ENCODE data around the gene PLCB3.

DNA sequence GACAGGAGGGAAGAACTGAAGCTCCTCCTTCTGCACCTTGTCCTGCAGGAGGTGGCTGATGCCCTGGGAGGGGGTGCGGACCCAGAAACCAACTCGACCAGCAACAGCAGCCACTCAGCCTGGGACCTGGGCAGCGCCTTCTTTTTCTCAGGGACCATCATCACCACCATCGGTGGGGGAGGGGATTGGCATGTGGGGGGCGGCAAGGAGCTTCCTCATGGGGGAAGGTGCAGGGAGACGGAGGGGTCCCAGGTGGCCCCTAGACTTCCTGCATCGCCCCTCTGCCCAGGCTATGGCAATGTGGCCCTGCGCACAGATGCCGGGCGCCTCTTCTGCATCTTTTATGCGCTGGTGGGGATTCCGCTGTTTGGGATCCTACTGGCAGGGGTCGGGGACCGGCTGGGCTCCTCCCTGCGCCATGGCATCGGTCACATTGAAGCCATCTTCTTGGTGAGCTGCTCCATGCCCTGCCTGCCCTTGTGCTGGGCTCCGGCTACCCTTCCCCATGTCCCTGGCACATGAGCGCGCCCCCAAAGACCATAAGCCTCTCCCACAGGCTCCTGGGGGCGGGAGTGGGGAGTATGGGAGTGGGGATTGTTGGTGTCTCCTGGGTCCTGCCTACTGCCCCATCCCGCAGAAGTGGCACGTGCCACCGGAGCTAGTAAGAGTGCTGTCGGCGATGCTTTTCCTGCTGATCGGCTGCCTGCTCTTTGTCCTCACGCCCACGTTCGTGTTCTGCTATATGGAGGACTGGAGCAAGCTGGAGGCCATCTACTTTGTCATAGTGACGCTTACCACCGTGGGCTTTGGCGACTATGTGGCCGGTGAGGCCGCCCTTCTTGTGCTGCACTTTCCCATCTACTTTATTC is 45.7 kb downstream of the PLCB3 start:
- no peak for TF ChIP-seq SP1 (IDR thresholded peaks at IDR 0.05)
- TF ChIP-seq NFRKB (IDR thresholded peaks at IDR 0.05): no peak
- TF ChIP-seq FOXA1 (IDR thresholded peaks at IDR 0.05): no peak
- TF ChIP-seq FOXM1 (IDR thresholded peaks at IDR 0.05; ENCODE audit: borderline replicate concordance): no peak
- TF ChIP-seq, protein P1, sequence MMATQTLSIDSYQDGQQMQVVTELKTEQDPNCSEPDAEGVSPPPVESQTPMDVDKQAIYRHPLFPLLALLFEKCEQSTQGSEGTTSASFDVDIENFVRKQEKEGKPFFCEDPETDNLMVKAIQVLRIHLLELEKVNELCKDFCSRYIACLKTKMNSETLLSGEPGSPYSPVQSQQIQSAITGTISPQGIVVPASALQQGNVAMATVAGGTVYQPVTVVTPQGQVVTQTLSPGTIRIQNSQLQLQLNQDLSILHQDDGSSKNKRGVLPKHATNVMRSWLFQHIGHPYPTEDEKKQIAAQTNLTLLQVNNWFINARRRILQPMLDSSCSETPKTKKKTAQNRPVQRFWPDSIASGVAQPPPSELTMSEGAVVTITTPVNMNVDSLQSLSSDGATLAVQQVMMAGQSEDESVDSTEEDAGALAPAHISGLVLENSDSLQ (IDR thresholded peaks at IDR 0.05): no peak
- no peak for TF ChIP-seq TARDBP (IDR thresholded peaks at IDR 0.05)
- TF ChIP-seq SUZ12 (IDR thresholded peaks at IDR 0.05): no peak
- no peak for TF ChIP-seq L3MBTL2 (conservative IDR thresholded peaks at IDR 0.05)
- no peak for TF ChIP-seq CTBP1 (IDR thresholded peaks at IDR 0.05; ENCODE audit: borderline replicate concordance)
- TF ChIP-seq ELF4 (IDR thresholded peaks at IDR 0.05): no peak
- no peak for TF ChIP-seq BHLHE40 (IDR thresholded peaks at IDR 0.05; ENCODE audit: borderline replicate concordance)
- no peak for TF ChIP-seq FOXK2 (IDR thresholded peaks at IDR 0.05)
- no peak for TF ChIP-seq ARNT (IDR thresholded peaks at IDR 0.05)
